HFFc6 (cell line): ENCODE results near the gene TOP1. TPM values are rescaled to one million over a fixed set of nuclear protein-coding genes. Genes with fewer than 3 reads are reported as not detected.
A peak's percentile ranks its signal among the peaks of the same experiment; 100 is the strongest.

Source experiments
- DNase-seq: peaks from one replicate; pipeline ENCODE4 v3.0.0-alpha.2; 2018
- H3K27ac Mint-ChIP-seq: 2 replicates; pipeline ENCODE4 v1.8.0; 2020; ENCODE audit warnings: mild to moderate bottlenecking, mixed read lengths
- H3K27me3 Mint-ChIP-seq: 2 replicates; pipeline ENCODE4 v1.8.0; 2021; ENCODE audit warnings: mild to moderate bottlenecking, moderate library complexity, mixed read lengths; ENCODE audit not compliant: insufficient read depth
- H3K36me3 Mint-ChIP-seq: 2 replicates; pipeline ENCODE4 v1.8.0; 2021; ENCODE audit warnings: low read depth, mixed read lengths
- H3K4me1 Mint-ChIP-seq: 2 replicates; pipeline ENCODE4 v1.8.0; 2020; ENCODE audit warnings: low read depth, mixed read lengths
- H3K4me3 Mint-ChIP-seq: 2 replicates; pipeline ENCODE4 v1.8.0; 2020; ENCODE audit warnings: mild to moderate bottlenecking, moderate library complexity, mixed read lengths
- H3K9me3 Mint-ChIP-seq: 2 replicates; pipeline ENCODE4 v1.8.0; 2020; ENCODE audit warnings: mild to moderate bottlenecking, mixed read lengths
- CTCF ChIP-seq: fragments of 200-600 bp; sonication (generic); IDR thresholded peaks from 2 replicates; pipeline ENCODE4 v1.5.0; 2021; ENCODE audit warnings: antibody characterized with exemption, mild to moderate bottlenecking
- long read RNA-seq: library from polyadenylated mRNA; unstranded; transcript quantifications from one replicate; pipeline ENCODE4 v2.0.0, GENCODE V29; 2019
- total RNA-seq, 6 experiments: library from RNA; stranded (reverse); fragmentation: NEBNext Ultra II Directional; extraction: Animal tissue kit (Norgen Biotek cat#: 25700); gene quantifications; 2 replicates in 1 of 6; 3 replicates in 5 of 6; pipeline ENCODE4 v1.2.3, GENCODE V29; 2021

The TOP1 gene
- total RNA-seq = 10 to 100 TPM; 62.1 to 77.0 (median 73.0) TPM
- long read RNA-seq, partial matches to known transcripts = 60 of 68 reads
- long read RNA-seq, other reads (novel, unspliced or antisense) = 5 of 68 reads

- peaks cover 37% of the 10 kb centered on the region for H3K36me3 Mint-ChIP-seq
- H3K4me1 Mint-ChIP-seq = peaks cover 50% of the 10 kb centered on the region
- H3K4me3 Mint-ChIP-seq = peak within 1 kb of the TSS; percentile 91
- peak; percentile 100 for DNase-seq
- no peaks in the 10 kb centered on the region for H3K9me3 Mint-ChIP-seq
- TF ChIP-seq CTCF = peak; percentile 29
- H3K27ac Mint-ChIP-seq = peak within 1 kb of the TSS; percentile 97
- no peaks in the 10 kb centered on the region for H3K27me3 Mint-ChIP-seq
Measured at GRCh38 chr20:41028359-41029149, at the start of gene TOP1. TOP1 (plus strand) TSS chr20:41028822; CDS start chr20:41029068, 246 bp downstream.

GRCh38 chr20:40979247-40979646, 49.4 kb upstream of the TOP1 start:
- no peak for DNase-seq
- TF ChIP-seq CTCF = no peak
- peaks cover 13% of the 10 kb centered on the region for H3K27me3 Mint-ChIP-seq
- H3K27ac Mint-ChIP-seq = no peak overlapping the region
- H3K36me3 Mint-ChIP-seq = peaks cover 15% of the 10 kb centered on the region
- no peak overlapping the region for H3K4me3 Mint-ChIP-seq
- peaks cover 27% of the 10 kb centered on the region for H3K9me3 Mint-ChIP-seq
- no peaks in the 10 kb centered on the region for H3K4me1 Mint-ChIP-seq

GRCh38 chr20:40980106-40980827, 48.4 kb upstream of the TOP1 start:
- Mint-ChIP-seq H3K36me3 (peaks cover 15% of the 10 kb centered on the region), H3K9me3 (peaks cover 26% of the 10 kb centered on the region), H3K4me1 (no peaks in the 10 kb centered on the region), H3K4me3 (no peak overlapping the region), H3K27ac (no peak overlapping the region), H3K27me3 (peaks cover 10% of the 10 kb centered on the region)
- no peak for TF ChIP-seq CTCF
- no peak for DNase-seq

GRCh38 chr20:40980828-40981310, 47.8 kb upstream of the TOP1 start:
- no peak overlapping the region for H3K27ac Mint-ChIP-seq

More at GRCh38 chr20:40980828-40981310, 47.8 kb upstream of the TOP1 start:
- Mint-ChIP-seq H3K4me1 (no peaks in the 10 kb centered on the region), H3K27me3 (peaks cover 6% of the 10 kb centered on the region), H3K9me3 (peaks cover 22% of the 10 kb centered on the region), H3K36me3 (peaks cover 15% of the 10 kb centered on the region), H3K4me3 (no peak overlapping the region)
- DNase-seq = no peak
- TF ChIP-seq CTCF = no peak
